Spleen (tissue), 7 donors: ENCODE measurements around the gene SLC26A1.

Experiments
- CTCF ChIP-seq, 11 experiments: fragments of 200-600 bp in 7 of 11; fragments of 450-650 bp in 4 of 11; sonication (generic) in 4 of 11; IDR thresholded peaks in 8 of 11; conservative IDR thresholded peaks in 3 of 11; 1 replicate in 7 of 11; 2 replicates in 4 of 11; pipeline versions ENCODE4 v1.4.0 to v1.8.0; 2016 to 2021; ENCODE audit warnings: antibody characterized with exemption in 11 of 11, inconsistent platforms in 4 of 11, mild to moderate bottlenecking in 1 of 11
- POLR2A ChIP-seq, 3 donors: fragments of 450-650 bp; IDR thresholded peaks; one replicate each; pipeline ENCODE4 v1.5.1; 2017; ENCODE audit warnings: antibody characterized with exemption in 3 of 3, mild to moderate bottlenecking in 1 of 3
- POLR2AphosphoS5 ChIP-seq, 3 donors: sonication (generic); formaldehyde crosslinking; IDR thresholded peaks; one replicate each; pipeline ENCODE4 v1.5.1; 2017; ENCODE audit warnings: antibody characterized with exemption in 3 of 3
- donor health status: DM: no; HTN: no; CAD: no; lungs with moderate emphysema.
- donor health status: DM: no; HTN: no; CAD: no.
- donor health status: DM: no; HTN: no; CAD: no.

GRCh38 chr4:1011666-1012033 lies 18.4 kb upstream of the SLC26A1 start:
- no peak for TF ChIP-seq POLR2A (IDR thresholded peaks at IDR 0.05)
- no peak for TF ChIP-seq CTCF (IDR thresholded peaks at IDR 0.05 in 8 of 11, conservative IDR thresholded peaks at IDR 0.05 in 3 of 11)
- TF ChIP-seq POLR2AphosphoS5 (IDR thresholded peaks at IDR 0.05) = no peak
